Measurements from ENCODE around the gene ALPP.
"Not testable (repeated sequence)": the region's sequence is repeated elsewhere in the genome, so short reads cannot be mapped to it uniquely, and the experiment has no call there.

The ALPP gene

GRCh38 chr2:232363784-232364615 lies 14.6 kb upstream of the ALPP start:
- DNase-seq (ENCODE audit: low read depth in 3 of 3), result no peak

GRCh38 chr2:232364806-232365594 lies 13.6 kb upstream of the ALPP start:
- DNase-seq (ENCODE audit: low read depth in 3 of 3), result not testable (repeated sequence)

- no peak for DNase-seq (ENCODE audit: low read depth in 3 of 3)
Measured at GRCh38 chr2:232365621-232366321, 12.8 kb upstream of the ALPP start.

GRCh38 chr2:232366461-232366860 lies 12.1 kb upstream of the ALPP start:
- DNase-seq (ENCODE audit: low read depth in 3 of 3), result not testable (repeated sequence)

- no peak for DNase-seq (ENCODE audit: low read depth in 3 of 3)
Measured at GRCh38 chr2:232367016-232367415, 11.5 kb upstream of the ALPP start.

GRCh38 chr2:232367591-232368233 lies 10.8 kb upstream of the ALPP start:
- no peak for DNase-seq (ENCODE audit: low read depth in 3 of 3)

GRCh38 chr2:232368311-232368731 lies 10.2 kb upstream of the ALPP start:
- no peak for DNase-seq (ENCODE audit: low read depth in 3 of 3)

GRCh38 chr2:232369126-232369951 lies 9.2 kb upstream of the ALPP start:
- DNase-seq (ENCODE audit: low read depth in 3 of 3), result no peak

- DNase-seq (ENCODE audit: low read depth in 3 of 3), result not testable (repeated sequence)
Measured at GRCh38 chr2:232370007-232370406, 8.5 kb upstream of the ALPP start.

- no peak for DNase-seq (ENCODE audit: low read depth in 3 of 3)
Measured at GRCh38 chr2:232372231-232373208, 6.0 kb upstream of the ALPP start.

GRCh38 chr2:232374356-232374755 lies 4.2 kb upstream of the ALPP start:
- no peak for DNase-seq (ENCODE audit: low read depth in 3 of 3)

- DNase-seq (ENCODE audit: low read depth in 3 of 3), result no peak
Measured at GRCh38 chr2:232375164-232375563, 3.4 kb upstream of the ALPP start.

GRCh38 chr2:232376260-232376659 lies 2.3 kb upstream of the ALPP start:
- no peak for DNase-seq (ENCODE audit: low read depth in 3 of 3)

GRCh38 chr2:232376713-232377112 lies 1.8 kb upstream of the ALPP start:
- DNase-seq (ENCODE audit: low read depth in 3 of 3), result no peak

- DNase-seq (ENCODE audit: low read depth in 3 of 3), result no peak
Measured at GRCh38 chr2:232377319-232377718, 1.2 kb upstream of the ALPP start.

GRCh38 chr2:232377841-232378734 lies 463 bp upstream of the ALPP start:
- no peak for DNase-seq (ENCODE audit: low read depth in 3 of 3)

GRCh38 chr2:232379610-232380590 lies 1.3 kb downstream of the ALPP start:
- DNase-seq (ENCODE audit: low read depth in 3 of 3), result not testable (repeated sequence)

Data from stimulated activated CD4-positive, alpha-beta T cell treated with anti-CD3 and anti-CD28 coated beads, TNF-alpha, amount 100 ng/mL, for 24 hours (primary cell).